ENCODE data around the gene NGDN.

NGDN gene

DNA sequence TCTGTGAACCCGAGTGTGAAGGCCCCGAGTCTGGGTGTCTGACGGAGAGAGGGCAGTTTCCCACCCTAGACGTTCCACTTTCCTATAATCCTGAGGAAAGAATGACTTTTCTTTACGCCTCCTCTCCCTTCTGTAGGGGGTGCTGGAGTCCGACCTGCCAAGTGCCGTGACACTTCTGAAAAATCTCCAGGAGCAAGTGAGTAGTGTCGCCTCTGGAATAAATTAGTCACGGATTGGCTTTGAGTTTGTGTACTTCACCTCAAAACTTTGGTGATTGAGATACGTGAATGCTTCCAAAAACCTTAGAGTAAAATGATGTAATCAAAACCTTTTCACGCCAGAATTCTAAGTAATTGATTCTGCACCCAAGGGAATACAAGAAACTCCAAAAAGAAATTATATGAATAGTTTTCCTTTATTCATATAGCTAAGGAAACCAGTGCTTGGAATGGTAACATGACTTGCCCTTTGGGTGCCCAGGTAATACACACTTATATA, 452 bp downstream of the NGDN start:
- TF ChIP-seq, protein P1, sequence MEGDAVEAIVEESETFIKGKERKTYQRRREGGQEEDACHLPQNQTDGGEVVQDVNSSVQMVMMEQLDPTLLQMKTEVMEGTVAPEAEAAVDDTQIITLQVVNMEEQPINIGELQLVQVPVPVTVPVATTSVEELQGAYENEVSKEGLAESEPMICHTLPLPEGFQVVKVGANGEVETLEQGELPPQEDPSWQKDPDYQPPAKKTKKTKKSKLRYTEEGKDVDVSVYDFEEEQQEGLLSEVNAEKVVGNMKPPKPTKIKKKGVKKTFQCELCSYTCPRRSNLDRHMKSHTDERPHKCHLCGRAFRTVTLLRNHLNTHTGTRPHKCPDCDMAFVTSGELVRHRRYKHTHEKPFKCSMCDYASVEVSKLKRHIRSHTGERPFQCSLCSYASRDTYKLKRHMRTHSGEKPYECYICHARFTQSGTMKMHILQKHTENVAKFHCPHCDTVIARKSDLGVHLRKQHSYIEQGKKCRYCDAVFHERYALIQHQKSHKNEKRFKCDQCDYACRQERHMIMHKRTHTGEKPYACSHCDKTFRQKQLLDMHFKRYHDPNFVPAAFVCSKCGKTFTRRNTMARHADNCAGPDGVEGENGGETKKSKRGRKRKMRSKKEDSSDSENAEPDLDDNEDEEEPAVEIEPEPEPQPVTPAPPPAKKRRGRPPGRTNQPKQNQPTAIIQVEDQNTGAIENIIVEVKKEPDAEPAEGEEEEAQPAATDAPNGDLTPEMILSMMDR (IDR thresholded peaks at IDR 0.05), result no peak
- H3K4me1 ChIP-seq (ENCODE audit: control insufficient read depth in 1 of 2, insufficient read depth in 1 of 2, low read depth in 1 of 2, low read length in 1 of 2), result peaks cover 9 to 16% of the 10 kb centered on the region in 2 experiments
- H3K27me3 ChIP-seq, result no peaks in the 10 kb centered on the region
- H3K4me3 ChIP-seq (ENCODE audit: low read depth in 1 of 2, low read length in 1 of 2), result peak overlapping the region; percentile 79 to 82
- no peaks in the 10 kb centered on the region for H3K9me3 ChIP-seq
- H3K27ac ChIP-seq, result peak overlapping the region; percentile 81
- peaks cover 31% of the 10 kb centered on the region for H3K36me3 ChIP-seq

DNA sequence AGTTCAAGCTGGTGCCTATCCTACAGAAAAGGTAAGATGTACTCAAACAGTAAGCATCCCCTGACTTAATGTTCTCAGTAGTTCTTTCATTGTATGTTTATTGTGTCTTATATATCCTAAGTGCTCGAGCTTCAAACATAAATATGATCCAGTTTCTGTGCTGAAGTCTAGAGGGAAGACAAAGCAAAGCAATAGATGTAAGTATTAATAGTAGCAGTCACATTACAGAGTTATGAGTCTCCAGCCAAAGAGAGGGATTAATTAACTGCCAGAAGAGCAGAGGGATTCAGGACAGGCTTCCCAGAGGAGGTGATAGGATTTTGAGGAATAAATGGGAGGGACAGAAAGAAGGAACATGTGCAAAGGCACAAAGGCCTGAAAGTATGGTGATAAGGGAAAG, 1.4 kb downstream of the NGDN start:
- no peaks in the 10 kb centered on the region for H3K27me3 ChIP-seq
- H3K36me3 ChIP-seq, result peaks cover 41% of the 10 kb centered on the region
- H3K4me3 ChIP-seq (ENCODE audit: low read depth in 1 of 2, low read length in 1 of 2), result no peak overlapping the region
- no peak overlapping the region for H3K27ac ChIP-seq
- peaks cover 9 to 16% of the 10 kb centered on the region in 2 experiments for H3K4me1 ChIP-seq (ENCODE audit: control insufficient read depth in 1 of 2, insufficient read depth in 1 of 2, low read depth in 1 of 2, low read length in 1 of 2)
- no peaks in the 10 kb centered on the region for H3K9me3 ChIP-seq
- TF ChIP-seq, protein P1 (IDR thresholded peaks at IDR 0.05), result no peak

DNA sequence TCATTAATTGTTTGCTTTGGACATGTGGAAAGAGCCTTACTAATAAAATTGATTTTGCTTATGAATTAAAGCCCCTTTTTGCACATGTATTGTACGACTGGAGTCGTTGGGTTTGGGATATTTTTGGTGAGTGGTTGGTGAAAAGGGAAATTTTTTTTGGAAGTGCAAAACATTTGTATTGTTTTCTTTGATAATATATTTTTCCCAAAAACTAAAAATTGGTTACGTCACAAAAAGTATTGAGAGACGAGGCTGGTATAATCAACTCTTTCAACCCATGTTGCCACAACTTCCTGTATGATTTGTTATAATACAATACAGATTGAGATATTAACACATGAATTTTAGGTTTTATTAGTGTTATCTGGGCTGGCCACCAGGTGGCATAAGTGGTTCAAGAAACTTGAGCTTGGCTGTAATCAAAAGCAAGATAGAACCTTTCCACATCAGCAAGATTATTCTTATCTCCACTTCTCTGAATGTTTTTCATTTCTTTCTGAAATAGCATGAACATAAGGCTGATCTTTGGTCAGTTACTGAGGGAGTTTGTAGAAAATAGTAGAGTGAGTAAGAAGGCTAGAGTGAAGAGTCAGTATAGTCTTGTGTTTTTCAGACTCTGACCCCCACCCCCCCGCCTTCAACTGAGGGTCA, 8.7 kb downstream of the NGDN start:
- H3K27me3 ChIP-seq, result no peaks in the 10 kb centered on the region
- no peaks in the 10 kb centered on the region for H3K4me1 ChIP-seq (ENCODE audit: control insufficient read depth in 1 of 2, insufficient read depth in 1 of 2, low read depth in 1 of 2, low read length in 1 of 2)
- TF ChIP-seq, protein P1 (IDR thresholded peaks at IDR 0.05), result peak; percentile 57
- peaks cover 49% of the 10 kb centered on the region for H3K36me3 ChIP-seq
- H3K27ac ChIP-seq, result no peak overlapping the region
- H3K4me3 ChIP-seq (ENCODE audit: low read depth in 1 of 2, low read length in 1 of 2), result no peak overlapping the region
- no peaks in the 10 kb centered on the region for H3K9me3 ChIP-seq

DNA sequence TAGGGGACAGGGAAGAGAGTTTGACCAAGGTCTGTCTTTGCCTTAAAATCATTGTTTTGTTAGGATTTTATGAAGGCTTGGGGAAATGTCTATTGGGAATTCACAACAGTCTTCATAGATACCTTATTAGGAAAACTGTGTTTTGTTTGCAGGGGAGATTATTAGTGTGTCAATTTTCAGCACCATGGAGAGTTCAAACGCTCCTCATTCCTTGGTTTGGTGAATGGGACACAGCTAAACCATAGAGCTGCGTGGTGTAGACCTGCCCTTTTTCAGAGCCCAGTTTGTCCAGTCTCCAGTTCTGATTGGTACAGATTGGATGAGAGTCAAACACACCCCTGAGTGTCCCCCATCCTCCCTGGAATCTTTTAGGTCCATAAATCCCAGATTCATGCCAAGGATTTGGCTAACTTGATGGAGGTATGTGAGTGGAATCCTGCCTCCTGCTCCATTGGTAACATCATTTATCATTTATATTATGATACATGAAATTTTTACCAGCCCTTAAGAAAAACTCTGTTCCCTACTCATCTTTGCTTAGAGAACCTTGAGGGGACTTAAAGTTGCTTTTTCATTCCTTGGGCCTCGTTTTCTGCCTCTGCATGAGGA, 12.0 kb downstream of the NGDN start:
- H3K4me1 ChIP-seq (ENCODE audit: control insufficient read depth in 1 of 2, insufficient read depth in 1 of 2, low read depth in 1 of 2, low read length in 1 of 2), result no peaks in the 10 kb centered on the region
- H3K36me3 ChIP-seq, result peaks cover 20% of the 10 kb centered on the region
- H3K4me3 ChIP-seq (ENCODE audit: low read depth in 1 of 2, low read length in 1 of 2), result no peak overlapping the region
- TF ChIP-seq, protein P1 (IDR thresholded peaks at IDR 0.05), result no peak
- H3K9me3 ChIP-seq, result no peaks in the 10 kb centered on the region
- no peaks in the 10 kb centered on the region for H3K27me3 ChIP-seq
- no peak overlapping the region for H3K27ac ChIP-seq

DNA sequence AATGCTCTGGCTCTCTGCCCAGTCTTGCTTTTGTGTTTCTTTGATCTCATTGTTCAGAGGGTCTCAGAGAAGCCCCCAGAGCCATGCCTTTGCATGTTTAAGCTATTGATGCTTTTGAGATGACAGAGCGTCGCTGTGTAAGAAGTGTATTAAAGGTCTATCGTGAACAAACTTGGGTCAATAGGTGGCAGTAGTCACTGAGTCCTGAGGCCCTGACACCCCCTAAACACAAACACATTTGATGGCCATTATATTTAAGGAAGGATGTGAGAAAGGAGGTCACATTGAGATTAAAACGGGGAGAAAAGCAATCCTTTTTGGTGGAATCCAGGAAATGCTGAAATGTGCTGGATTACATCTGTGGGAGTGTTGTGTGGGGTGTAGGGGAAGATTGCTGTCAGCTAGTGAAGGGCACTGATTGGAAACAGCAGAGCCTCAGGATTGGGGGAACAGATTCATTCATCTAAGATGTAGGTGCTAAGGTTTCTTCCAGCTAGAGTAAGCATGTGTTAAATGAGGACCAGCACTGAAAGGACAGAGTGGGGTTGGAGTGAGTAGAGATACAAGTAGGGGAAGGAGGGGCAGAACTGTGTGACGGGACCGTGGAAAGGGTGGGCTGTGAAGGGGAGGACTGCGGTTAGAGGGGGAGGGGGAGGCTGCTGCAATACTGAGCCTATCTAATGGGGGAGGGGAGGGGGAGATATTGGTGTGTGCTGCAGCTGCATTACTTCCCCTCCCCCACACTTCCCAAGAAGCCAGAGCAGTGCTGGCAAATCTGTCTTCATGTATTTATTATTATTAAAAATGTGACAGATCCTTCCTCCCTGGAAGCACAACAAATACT, 12.7 kb downstream of the NGDN start:
- H3K9me3 ChIP-seq, result no peaks in the 10 kb centered on the region
- no peak overlapping the region for H3K4me3 ChIP-seq (ENCODE audit: low read depth in 1 of 2, low read length in 1 of 2)
- H3K36me3 ChIP-seq, result peaks cover 13% of the 10 kb centered on the region
- H3K27ac ChIP-seq, result no peak overlapping the region
- H3K4me1 ChIP-seq (ENCODE audit: control insufficient read depth in 1 of 2, insufficient read depth in 1 of 2, low read depth in 1 of 2, low read length in 1 of 2), result no peaks in the 10 kb centered on the region
- H3K27me3 ChIP-seq, result no peaks in the 10 kb centered on the region
- TF ChIP-seq, protein P1 (IDR thresholded peaks at IDR 0.05), result no peak
